Stomach (tissue), 9 donors: ENCODE results near the gene CDH23. TPM values are rescaled to one million over a fixed set of nuclear protein-coding genes. Genes with fewer than 3 reads are reported as not detected.

Experiments
- DNase-seq, 2 donors: peaks; one replicate each; pipeline versions ENCODE4 v3.0.0 to v3.0.0-alpha.2; 2013 to 2019
- H3K27ac ChIP-seq, 5 donors: fragments of 200-600 bp in 4 of 5; sonication (generic) in 4 of 5; one replicate each; pipeline ENCODE4 v1.5.1; 2013 to 2019; ENCODE audit warnings: mild to moderate bottlenecking in 1 of 5, moderate library complexity in 1 of 5
- H3K27me3 ChIP-seq, 3 donors: fragments of 200-600 bp; sonication (generic); one replicate each; pipeline ENCODE4 v1.5.1; 2017 to 2019; ENCODE audit warnings: mixed run types in 1 of 3
- H3K36me3 ChIP-seq, 4 donors: fragments of 200-600 bp; sonication (generic); 1 replicate in 3 of 4; 2 replicates in 1 of 4; pipeline ENCODE4 v1.5.1; 2016 to 2019
- H3K4me1 ChIP-seq, 4 donors: fragments of 200-600 bp; sonication (generic); one replicate each; pipeline ENCODE4 v1.5.1; 2016 to 2019
- H3K4me3 ChIP-seq, 4 donors: fragments of 200-600 bp; sonication (generic) in 3 of 4; one replicate each; pipeline ENCODE4 v1.5.1; 2016 to 2019; ENCODE audit warnings: mild to moderate bottlenecking in 1 of 4
- H3K9me3 ChIP-seq, 4 donors: fragments of 200-600 bp; sonication (generic); one replicate each; pipeline ENCODE4 v1.5.1; 2016 to 2019
- CTCF ChIP-seq, 7 experiments: fragments of 450-650 bp in 4 of 7; fragments of 200-600 bp in 3 of 7; sonication (generic) in 3 of 7; IDR thresholded peaks; one replicate each; pipeline ENCODE4 v1.5.1; 2016 to 2019; ENCODE audit warnings: antibody characterized with exemption in 7 of 7, control low read depth in 2 of 7, mild to moderate bottlenecking in 1 of 7
- EP300 ChIP-seq: sonication (generic); formaldehyde crosslinking; IDR thresholded peaks from one replicate; pipeline ENCODE4 v1.6.1; 2017; ENCODE audit warnings: antibody characterized with exemption
- POLR2A ChIP-seq, 4 donors: fragments of 450-650 bp; IDR thresholded peaks; one replicate each; pipeline ENCODE4 v1.6.1; 2016; ENCODE audit warnings: antibody characterized with exemption in 4 of 4, control low read depth in 2 of 4, mild to moderate bottlenecking in 1 of 4, moderate library complexity in 1 of 4
- POLR2AphosphoS5 ChIP-seq, 3 donors: sonication (generic); formaldehyde crosslinking; IDR thresholded peaks; one replicate each; pipeline ENCODE4 v1.6.1; 2016; ENCODE audit warnings: antibody characterized with exemption in 3 of 3
- WGBS, 5 donors: extraction: QIAGEN DNeasy Blood & Tissue Kit in 3 of 5; methylation state at CpG; one replicate each; pipeline versions ENCODE4 v1.1.5 to v1.1.7; 2013 to 2018; 5-methylcytosine and 5-hydroxymethylcytosine counted together
- intact Hi-C: fragments of 100-400 bp; cut with DNase I; formaldehyde crosslinking; loops from one replicate; pipeline ENCODE4 v1.15.1; 2023; ENCODE audit warnings: low total_unique reads
- polyA plus RNA-seq, 3 donors: library from polyadenylated mRNA; stranded (reverse); fragments of 200-250 nt; gene quantifications; one replicate each; pipeline ENCODE4 v1.2.3, GENCODE V29; 2013
- total RNA-seq, 5 donors: library from RNA; depleted of rRNA; stranded (reverse); fragments of >200 nt; gene quantifications; one replicate each; pipeline versions ENCODE4 v1.1.0 to v1.2.3, GENCODE V29; 2014 to 2016
- donor health status: healthy with polysubstance abuse.
- donor health status: Bipolar disorder and iron deficiency.
- donor health status: healthy.

The CDH23 gene
- total and polyA plus RNA-seq, 8 donors: 0.31 to 8.2 (median 2.2) TPM

- TF ChIP-seq CTCF (IDR thresholded peaks at IDR 0.05) (no peak), POLR2A (IDR thresholded peaks at IDR 0.05) (no peak), EP300 (no peak), POLR2AphosphoS5 (IDR thresholded peaks at IDR 0.05) (no peak)
- Histone ChIP-seq H3K27me3 (no peaks in the 10 kb centered on the region), H3K4me3 (no peak overlapping the region), H3K9me3 (no peaks in the 10 kb centered on the region), H3K4me1 (no peaks in the 10 kb centered on the region), H3K27ac (no peak overlapping the region), H3K36me3 (no peaks in the 10 kb centered on the region)
- intact Hi-C loops: loop anchor here (5.0 kb wide), 1 partner anchor 259 kb away; no protein-coding TSS in a partner anchor
- DNase-seq: peak in 1 of 2 donors; percentile 31
- WGBS, 5 donors: 82 to 90% (median 84%) methylated on average over 11 to 15 of the region's 15 CpGs
Observed at GRCh38 chr10:71571460-71572175, 174.9 kb downstream of the CDH23 start.

GRCh38 chr10:71572962-71573361 is 176.2 kb downstream of the CDH23 start:
- Histone ChIP-seq H3K9me3 (no peaks in the 10 kb centered on the region), H3K4me3 (no peak overlapping the region), H3K27ac (no peak overlapping the region), H3K27me3 (no peaks in the 10 kb centered on the region), H3K36me3 (no peaks in the 10 kb centered on the region), H3K4me1 (no peaks in the 10 kb centered on the region)
- DNase-seq: no peak
- WGBS, 5 donors: 68 to 74% (median 72%) methylated on average over 7 to 8 of the region's 8 CpGs
- TF ChIP-seq CTCF (IDR thresholded peaks at IDR 0.05) (no peak), EP300 (no peak), POLR2A (IDR thresholded peaks at IDR 0.05) (no peak), POLR2AphosphoS5 (IDR thresholded peaks at IDR 0.05) (no peak)
- intact Hi-C loops: loop anchor here (5.0 kb wide), 1 partner anchor 261 kb away; no protein-coding TSS in a partner anchor

GRCh38 chr10:71573562-71574518 is 177.1 kb downstream of the CDH23 start:
- 87 to 92% (median 88%) methylated on average over 22 of the region's 22 CpGs for WGBS, 5 donors
- TF ChIP-seq POLR2A (IDR thresholded peaks at IDR 0.05) (no peak), POLR2AphosphoS5 (IDR thresholded peaks at IDR 0.05) (no peak), CTCF (IDR thresholded peaks at IDR 0.05) (no peak), EP300 (no peak)
- no peak overlapping the region for H3K4me3 ChIP-seq
- intact Hi-C loops: loop anchor here (5.0 kb wide), 1 partner anchor 262 kb away; no protein-coding TSS in a partner anchor
- H3K36me3 ChIP-seq: no peaks in the 10 kb centered on the region
- H3K4me1 ChIP-seq: no peaks in the 10 kb centered on the region
- no peak overlapping the region for H3K27ac ChIP-seq
- DNase-seq: no peak
- no peaks in the 10 kb centered on the region for H3K27me3 ChIP-seq
- H3K9me3 ChIP-seq: no peaks in the 10 kb centered on the region

- Histone ChIP-seq H3K27ac (no peak overlapping the region), H3K4me1 (no peaks in the 10 kb centered on the region), H3K27me3 (no peaks in the 10 kb centered on the region), H3K36me3 (no peaks in the 10 kb centered on the region), H3K9me3 (no peaks in the 10 kb centered on the region), H3K4me3 (no peak overlapping the region)
- no peak for DNase-seq
- WGBS, 5 donors: 75 to 84% (median 79%) methylated on average over 9 to 14 of the region's 14 CpGs
- no peak for TF ChIP-seq EP300
- TF ChIP-seq POLR2AphosphoS5 (IDR thresholded peaks at IDR 0.05): no peak
- TF ChIP-seq CTCF (IDR thresholded peaks at IDR 0.05): no peak
- no peak for TF ChIP-seq POLR2A (IDR thresholded peaks at IDR 0.05)
- intact Hi-C loops: no loop called here
Observed at GRCh38 chr10:71575451-71575850, 178.7 kb downstream of the CDH23 start.
